CD4-positive, alpha-beta T cell treated with Interferon alpha-2 for 1 hour (primary cell): ENCODE measurements around the gene TMED9.

Source experiments
- DNase-seq, 2 donors: peaks; one replicate each; pipeline ENCODE4 v3.0.0-alpha.2; 2020 to 2022

Gene TMED9

DNA sequence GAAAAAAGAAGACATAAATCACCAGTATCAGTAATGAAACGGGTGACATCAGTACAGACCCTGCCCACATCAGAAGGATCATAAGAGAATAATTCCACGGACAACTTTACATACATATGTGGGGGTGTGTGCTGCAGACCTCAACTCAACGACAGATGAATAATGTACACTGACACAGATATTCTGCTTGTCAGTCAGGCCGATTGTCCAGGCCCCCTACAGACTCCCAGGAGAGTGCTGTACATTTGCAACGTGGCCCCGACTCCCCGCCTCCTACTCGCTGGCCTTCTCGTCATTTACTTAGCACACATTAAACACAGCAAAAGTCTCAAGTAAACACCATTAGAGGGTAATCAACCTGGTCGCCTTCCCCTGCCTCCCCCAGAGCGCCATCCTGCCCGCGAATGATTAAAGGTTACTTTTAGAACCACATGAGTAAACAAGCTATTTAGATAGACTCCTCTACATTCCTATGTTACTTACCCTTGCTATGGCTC lies 3.5 kb upstream of the TMED9 start:
- DNase-seq: no peak

DNA sequence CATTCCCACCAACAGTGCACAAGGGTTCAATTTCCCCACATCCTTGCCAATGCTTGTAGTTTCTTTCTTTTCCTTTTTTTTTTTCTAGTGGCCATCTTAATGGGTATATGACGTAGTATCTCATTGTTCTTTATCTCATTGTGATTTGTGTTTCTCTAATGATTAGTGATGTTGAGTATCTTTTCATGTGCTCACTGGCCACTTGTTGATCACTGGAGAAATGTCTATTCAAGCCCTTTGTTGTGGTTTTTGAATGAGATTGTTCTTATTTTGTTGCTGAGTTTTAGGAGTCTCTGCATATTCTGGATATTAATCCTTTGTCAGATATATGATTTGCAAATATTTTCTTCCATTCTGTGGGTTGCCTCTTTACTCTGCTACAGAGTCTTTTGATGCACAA lies 1.6 kb upstream of the TMED9 start:
- no peak for DNase-seq

DNA sequence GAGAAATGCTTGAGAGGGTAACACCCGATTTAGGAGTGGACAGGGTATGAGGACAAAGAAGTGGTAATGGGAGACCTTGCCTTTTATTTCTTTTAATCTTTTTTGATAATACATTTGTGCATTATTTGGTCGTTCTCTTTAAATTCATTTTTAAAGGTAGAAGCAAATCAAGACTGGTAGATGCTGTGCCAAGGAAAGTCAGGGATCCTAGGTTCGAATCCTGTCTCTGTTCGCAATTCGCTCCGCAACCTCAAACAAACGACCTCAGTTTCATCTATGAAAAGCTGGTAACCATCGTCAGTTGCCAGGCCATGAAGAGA lies 353 bp upstream of the TMED9 start:
- no peak for DNase-seq

DNA sequence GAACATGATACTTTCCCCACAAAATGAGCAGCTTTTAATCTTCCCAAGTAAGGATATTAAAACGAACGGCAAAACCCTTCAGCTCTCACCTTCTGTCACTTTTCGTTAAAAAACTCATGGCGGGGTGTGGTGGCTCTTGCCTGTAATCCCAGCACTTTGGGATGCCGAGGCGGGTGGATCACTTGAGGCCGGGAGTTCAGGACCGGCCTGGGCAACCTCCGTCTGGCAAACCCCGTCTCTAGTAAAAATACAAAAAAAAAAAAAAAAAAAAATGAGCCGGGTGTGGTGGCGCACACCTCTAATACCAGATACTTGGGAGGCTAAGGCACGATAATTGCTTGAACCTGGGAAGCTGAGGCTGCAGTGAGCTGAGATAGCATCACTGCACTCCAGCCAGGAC lies 902 bp downstream of the TMED9 start:
- no peak for DNase-seq

DNA sequence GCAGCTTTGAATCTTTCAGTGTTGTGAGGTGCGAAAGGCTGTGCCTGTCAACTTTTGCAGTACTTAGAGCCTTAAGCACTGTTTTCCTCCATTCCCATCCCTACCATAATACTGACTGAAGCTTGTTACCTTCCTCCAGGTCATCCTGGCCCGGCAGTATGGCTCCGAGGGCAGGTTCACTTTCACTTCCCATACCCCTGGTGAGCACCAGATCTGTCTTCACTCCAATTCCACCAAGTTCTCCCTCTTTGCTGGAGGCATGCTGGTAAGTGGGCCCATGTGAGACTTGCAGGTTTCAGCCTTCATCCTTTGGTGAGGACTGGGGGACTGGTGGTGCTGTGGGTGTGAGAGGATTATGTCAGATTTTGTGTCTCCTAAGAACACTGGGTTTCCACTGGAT lies 1.5 kb downstream of the TMED9 start:
- no peak for DNase-seq

DNA sequence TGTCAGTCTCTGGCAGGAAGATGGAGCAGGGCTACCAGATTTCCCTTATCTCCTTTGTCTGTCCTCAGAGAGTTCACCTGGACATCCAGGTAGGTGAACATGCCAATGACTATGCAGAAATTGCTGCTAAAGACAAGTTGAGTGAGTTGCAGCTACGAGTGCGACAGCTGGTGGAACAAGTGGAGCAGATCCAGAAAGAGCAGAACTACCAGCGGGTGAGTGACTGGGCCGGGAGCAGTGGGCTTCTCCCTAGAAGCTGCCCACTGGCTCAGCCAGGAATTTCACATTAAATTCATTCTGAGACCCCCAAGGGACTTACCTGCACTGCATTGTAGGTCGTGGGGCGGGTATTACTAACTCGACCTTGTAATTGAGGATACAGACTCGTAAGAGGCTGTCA lies 2.1 kb downstream of the TMED9 start:
- no peak for DNase-seq

DNA sequence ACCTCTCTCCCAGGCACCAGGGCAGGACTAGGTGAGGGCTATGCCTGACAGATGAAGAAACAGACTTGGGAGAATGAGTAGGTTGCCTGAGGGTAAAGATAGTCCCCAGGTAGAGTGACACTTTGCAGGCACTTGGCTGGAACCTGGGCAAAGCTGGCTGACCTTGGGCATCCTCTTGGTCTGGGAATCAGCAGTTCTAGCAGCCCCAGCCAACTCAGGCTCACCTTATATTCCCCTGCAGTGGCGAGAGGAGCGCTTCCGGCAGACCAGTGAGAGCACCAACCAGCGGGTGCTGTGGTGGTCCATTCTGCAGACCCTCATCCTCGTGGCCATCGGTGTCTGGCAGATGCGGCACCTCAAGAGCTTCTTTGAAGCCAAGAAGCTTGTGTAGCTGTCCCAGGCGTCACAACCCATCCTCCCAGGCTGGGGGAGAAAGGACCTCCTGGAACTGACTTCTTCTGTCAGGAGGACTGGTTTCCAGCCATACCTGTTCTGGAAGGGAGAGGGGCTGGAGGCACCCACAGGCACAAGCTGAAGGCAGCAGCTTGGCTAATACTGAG lies 3.1 kb downstream of the TMED9 start:
- no peak for DNase-seq

DNA sequence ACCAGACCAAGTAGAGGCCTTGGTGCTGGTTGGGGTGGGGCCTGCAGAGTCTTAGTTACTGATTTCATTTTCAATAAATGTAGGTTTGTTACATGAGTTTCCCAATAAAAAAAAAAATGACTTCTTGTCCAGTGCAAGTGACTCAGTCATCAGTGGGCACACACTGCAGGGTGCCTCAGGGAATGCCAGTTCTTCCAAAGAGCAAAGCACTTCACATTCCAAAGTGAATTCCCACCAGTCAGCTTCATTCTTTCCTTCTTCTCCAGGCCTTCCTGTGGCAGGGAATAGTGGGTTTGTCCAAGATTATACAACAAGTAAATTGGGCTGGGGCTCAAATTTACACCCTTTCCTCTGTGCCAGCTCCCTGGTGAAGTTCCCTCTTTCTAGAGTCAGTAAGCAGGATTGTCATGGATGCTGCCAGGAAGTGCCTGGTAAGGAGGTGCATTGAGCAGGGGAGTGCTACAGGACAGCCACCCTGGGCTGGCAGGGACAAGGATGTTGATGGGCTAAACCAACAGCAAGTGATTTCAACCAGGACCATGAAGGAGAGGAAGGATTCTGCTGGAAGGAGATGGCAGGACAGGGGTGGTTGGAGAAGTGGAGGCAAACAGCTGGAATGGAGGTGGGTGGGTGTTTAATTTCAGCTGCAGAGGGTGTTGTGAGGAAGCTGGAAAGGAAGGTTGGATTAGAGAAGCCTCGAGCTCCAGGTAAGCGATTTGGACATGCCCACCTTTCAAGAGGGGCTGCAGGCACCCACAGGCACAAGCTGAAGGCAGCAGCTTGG lies 4.2 kb downstream of the TMED9 start:
- no peak for DNase-seq

DNA sequence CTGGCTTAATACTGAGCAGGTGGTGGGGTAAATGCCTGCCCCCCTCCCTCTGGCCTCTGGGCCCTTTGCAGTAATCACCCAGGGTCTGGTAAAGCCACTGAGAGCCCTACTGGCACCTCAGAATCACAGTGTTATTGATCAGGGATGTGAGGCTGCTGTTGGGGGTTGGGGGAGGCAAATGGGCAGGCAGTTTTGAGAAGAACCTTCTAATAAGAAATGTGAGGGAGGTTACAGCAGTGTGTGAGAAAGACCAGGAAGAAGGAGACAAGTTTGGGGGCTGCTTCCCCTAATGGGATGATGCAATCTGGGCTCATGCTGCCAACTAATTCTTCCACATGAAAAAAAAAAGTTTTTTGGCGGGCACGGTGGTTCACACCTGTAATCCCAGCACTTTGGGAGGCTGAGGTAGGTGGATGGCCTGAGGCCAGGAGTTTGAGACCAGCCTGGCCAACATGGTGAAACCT lies 4.8 kb downstream of the TMED9 start:
- no peak for DNase-seq

DNA sequence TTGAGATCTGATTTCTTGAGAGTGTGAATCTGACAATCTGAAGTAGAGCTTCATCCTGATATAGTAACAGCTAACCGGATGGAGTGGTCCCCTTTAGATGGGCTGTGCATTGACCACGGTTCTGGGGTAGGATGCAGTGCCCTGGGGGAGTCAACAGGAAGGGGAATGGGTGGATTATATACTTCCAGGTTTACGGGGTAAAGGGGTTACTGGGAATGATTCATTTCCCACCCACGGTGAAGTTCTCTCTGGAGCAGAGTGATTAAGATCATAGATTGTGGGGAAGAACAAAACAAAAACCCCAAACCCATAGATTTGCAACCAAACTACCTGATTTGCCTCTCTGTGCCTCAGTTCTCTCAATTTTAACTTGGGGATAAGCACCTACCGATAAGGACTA lies 6.5 kb downstream of the TMED9 start:
- no peak for DNase-seq

DNA sequence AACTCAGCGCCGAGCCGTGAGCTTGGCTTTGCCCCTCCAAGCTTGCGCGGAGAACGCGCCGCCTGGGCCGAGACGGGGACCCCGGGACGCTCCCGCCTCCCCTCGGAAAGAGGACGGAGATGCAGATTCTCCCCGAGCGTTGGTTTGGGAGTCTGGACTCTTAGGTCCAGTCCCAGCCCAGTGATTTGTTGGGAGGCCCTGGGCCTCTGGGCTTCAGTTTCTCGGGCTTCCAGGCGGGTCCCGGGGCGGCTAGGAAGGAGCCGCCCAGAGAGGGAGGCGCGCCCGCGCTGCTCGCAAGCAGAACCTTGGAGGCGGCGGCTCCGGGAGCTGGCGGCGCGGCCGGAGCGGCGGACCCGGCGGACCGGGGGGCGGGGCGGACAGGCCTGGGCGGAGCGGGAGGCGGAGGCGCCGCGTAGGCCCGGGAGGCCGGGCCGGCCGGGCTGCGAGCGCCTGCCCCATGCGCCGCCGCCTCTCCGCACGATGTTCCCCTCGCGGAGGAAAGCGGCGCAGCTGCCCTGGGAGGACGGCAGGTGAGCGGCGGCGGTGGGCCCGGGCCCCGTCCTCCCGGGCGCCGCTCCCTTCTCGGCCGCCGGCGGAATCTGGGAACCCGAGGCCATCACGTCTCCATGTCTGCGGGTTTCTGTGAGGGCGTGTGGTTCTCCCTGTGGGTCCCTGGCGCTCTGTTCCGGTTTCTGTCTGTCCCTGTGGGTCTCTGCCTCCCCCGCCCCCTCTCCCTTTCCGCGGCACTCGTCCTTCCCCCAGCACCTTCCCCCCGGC lies 7.9 kb downstream of the TMED9 start, which contains the start of gene B4GALT7:
B4GALT7 (plus strand) TSS at position 402 of the 777 bp plus-strand sequence; CDS start at position 481, 79 bp downstream.
- peak; percentile 78 to 84 for DNase-seq

DNA sequence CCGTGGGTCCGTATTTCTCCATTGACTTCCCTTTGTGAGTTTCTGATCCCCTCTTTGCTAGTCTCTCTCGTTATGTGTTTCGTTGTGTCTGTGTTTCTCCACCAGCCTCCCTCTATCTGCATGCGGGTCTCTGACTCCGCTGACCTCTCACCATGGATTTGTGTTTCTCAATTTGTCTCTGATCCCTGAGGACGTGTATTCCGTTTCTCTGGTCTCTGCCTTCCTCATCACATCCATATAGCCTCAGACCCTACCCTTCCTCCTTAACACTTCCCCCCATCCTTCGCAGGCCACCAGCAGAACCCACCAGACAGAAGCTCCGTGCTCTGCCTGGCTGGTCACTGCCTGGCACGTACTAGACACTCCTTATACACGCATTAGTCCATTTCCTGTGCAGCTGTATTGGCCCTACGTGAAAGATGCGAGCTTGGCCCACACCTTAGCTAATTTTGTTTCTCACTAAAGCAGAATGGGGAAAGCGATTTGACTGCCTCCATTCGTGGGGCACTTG lies 8.6 kb downstream of the TMED9 start:
- no peak for DNase-seq

DNA sequence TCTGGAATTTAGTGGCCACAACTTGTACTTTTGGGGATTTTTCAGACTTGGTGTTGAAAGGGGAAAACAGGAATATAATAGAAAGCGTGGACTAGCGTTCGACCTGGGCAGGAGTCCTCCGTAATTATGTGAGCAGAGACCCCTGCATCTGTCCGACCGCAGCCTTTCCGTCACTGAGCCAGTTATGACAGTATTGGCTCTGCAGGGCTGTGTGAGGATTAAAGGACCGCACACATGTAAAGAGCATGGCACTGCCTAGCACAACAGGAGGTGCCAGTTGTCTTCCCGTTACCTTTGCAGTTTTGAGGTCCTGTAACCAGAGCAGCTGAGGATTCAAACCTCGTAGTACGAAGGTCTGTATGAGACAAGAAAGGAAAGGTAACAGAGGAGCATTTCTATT lies 9.1 kb downstream of the TMED9 start:
- no peak for DNase-seq

DNA sequence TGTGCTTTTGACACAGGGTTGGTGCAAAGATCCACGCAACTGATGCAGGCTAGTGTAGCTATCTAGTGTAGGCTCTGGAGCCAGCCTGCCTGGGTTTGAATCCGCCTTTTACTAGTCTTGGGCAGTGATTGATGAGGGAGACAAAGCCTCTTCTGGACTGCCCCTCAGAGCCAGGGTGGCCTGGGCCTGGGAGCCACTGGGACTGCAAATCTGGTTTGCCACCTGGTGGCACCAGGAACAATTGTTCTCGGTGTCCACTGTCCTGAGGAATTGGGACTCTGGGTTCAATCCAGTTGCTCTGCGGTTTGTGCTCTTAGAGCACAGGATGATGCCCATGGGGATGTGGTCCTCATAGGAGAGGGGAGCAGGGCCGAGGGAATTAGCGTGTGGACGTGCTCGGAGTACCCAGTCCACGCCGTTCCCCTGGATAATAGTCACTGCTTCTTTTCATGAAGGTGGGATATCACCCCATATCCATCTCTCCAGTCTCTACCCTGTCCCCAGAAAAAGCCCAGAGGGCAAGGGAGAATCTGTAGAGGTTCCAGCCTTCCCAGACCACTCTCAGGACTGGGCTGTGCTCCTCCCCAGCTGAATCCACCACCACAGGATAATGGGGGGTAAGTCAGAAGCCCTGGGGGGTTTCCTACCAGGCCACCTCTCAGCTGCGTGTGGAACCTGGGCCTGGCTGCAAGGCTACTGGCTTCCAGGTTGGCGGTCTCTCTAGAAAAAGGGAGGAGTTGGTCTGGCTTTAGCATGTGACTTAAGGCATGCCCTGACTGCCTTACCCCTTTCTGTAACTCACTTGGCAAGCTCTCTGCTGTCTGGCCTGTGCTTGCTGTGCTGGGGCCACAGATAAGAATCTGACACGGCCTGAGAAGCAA lies 9.8 kb downstream of the TMED9 start:
- no peak for DNase-seq

DNA sequence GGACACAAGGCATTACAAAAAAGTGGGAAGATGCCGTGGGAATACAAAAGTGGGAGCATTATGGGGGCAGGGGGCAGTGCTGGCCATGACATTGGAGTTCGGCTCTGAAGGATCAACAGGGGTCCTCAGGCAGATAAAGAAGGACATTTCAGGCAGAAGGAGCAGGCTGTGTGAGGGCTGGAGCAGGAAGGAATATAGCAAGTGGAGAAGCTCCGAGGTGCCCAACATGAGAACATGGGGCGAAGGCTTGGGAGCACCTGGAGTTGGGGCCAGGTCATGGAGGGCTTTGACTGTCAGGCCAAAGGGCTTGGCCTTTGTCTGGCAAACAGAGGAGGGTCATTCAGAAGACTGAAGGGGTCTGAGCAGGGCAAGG lies 10.4 kb downstream of the TMED9 start:
- no peak for DNase-seq

DNA sequence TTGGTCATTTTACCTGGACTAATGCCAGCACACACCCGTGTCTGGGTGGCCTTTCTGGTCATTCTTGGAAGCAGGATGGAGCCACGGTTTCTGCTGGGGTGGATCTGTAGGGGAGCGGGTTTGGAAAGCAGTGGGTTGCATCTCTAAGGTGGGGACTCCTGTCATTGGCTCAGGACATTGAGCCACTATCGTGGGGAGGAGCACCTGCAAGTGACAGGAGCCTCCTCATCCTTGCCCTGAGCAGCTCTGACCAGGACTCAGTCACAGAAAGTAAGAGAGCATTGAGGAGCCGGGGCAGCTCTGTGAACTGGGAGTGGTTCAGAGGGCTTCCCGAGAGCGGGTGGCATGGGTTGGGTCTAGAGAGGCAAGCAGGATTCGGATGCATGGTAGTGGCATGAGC lies 11.6 kb downstream of the TMED9 start:
- DNase-seq: no peak

DNA sequence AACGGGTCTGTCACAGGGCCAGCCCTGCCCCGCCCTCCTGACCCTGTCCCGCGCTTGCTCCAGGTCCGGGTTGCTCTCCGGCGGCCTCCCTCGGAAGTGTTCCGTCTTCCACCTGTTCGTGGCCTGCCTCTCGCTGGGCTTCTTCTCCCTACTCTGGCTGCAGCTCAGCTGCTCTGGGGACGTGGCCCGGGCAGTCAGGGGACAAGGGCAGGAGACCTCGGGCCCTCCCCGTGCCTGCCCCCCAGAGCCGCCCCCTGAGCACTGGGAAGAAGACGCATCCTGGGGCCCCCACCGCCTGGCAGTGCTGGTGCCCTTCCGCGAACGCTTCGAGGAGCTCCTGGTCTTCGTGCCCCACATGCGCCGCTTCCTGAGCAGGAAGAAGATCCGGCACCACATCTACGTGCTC lies 12.1 kb downstream of the TMED9 start:
- no peak for DNase-seq

DNA sequence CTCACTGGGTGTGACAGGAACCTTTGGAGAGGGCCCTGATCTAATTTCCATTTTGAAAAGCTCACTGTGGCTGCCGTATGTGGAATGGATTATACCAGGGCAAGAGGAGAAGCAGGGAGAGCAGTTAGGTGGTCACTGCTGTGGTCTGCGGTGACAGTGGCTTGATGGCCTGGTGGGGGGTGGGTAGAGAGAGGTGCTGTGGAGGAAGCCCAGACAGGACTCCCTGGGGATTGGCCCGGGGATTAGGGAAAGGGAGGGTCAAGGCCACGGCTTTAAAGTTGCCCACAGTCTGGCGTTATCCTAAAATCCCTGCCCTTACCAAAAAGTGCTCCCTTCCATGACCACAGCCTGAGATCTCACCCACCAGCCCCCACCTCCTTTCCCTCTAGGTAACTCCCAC lies 12.7 kb downstream of the TMED9 start:
- DNase-seq: no peak

DNA sequence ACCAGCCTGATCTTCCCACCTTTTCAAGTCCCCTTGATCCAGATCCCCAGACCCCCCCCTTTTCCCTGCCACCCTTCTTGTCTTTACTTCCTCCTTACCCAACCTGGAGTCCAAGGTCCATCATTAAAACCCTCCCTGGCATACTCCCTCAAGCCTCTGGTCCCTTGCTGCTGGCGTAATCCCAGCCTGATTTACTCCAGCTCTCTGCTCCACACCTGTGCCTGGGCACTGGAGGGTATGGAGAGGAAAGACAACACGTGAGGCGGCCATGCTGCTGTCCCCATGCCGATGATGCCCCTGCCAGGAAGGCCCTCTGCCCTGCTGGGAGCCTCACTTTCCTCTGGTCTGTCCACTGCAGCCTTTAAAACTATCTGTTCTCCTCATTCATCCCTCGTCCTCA lies 13.1 kb downstream of the TMED9 start:
- no peak for DNase-seq

DNA sequence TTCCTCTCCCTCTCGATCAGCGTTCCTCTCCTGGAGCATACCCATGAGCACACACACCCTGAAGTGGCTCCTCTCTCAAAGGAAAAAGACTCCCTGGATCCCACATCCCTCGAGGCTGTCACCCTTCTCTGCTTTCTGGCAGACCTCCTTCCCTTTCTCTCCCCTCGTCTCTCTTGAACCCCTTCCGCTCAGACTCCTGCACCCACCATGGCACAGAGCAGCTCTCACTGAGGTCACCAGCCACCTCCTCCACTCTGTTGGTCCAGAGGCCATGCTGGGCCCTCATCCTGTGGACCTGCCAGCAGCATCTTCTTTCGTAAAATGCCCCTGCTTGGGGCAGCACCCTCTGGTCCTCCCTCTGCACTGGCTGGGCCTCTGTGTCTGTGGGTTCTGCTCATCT lies 13.7 kb downstream of the TMED9 start:
- no peak for DNase-seq

DNA sequence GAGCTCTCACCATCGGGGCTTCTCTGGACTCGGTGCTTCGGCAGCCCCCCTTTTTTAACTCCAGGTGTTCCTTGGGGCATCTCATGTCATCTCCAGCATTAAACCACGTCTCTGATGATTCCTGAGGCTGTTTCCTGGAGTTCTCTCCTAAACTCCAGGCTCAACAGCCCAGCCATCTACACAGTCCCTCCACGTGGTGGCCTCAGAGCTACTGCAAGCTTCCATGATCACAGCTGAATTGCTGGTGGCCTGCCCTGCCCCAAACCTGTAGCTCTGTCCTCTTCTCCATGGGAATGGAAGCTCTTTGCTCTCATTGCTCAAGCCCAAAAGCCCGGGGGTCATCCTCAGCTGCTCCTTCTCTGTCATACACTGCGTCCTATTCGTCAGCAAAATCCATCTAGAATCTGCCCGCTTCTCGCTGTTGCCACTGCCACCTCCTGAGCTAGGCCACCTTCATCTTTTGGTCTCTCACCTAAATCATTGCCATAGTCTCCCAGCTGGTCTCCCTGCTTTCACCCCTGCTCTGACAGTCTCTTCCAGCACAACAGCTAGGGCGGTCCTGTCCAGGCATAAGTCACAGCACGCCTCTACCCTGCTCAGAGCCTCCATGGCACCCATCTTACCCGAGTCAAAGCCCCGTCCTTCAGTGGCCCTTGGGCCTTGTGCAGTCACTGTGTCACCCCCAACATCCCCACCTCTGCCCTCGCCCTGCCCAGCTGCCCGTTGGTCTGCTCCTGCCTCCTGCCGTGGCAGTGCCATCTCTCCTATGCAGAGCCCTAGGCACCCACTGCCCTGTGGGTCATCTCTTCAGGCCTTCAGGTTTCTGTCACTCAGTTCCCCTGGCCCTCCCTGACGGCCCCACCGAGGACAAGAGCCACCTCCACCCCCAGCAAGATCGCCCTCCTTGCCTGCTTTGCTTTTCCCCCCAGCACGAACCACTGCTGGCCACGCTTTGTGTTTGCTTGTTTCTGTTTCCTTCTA lies 14.4 kb downstream of the TMED9 start:
- DNase-seq: no peak

DNA sequence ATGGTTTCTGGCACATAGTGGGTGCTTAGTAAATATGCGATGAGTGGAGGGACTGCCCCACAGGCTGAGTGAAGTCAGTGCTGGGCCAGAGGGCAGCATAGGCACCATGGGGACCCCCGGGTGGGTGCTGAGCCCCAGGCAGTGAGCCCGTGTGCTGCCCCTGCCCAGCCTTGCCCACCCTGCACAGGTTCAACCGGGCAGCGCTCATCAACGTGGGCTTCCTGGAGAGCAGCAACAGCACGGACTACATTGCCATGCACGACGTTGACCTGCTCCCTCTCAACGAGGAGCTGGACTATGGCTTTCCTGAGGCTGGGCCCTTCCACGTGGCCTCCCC lies 15.1 kb downstream of the TMED9 start:
- no peak for DNase-seq
